ENCODE measurements around the gene ZNF763. TPM values are rescaled to one million over a fixed set of nuclear protein-coding genes. Genes with fewer than 3 reads are reported as not detected.

The ZNF763 gene
- total RNA-seq, 1 donor from 2014 or later: not detected

GRCh38 chr19:11942008-11942842, 22.6 kb upstream of the ZNF763 start:
- no peak for TF ChIP-seq EZH2 (IDR thresholded peaks at IDR 0.05; ENCODE audit: insufficient read depth, low read length)
- no peak for TF ChIP-seq CTCF (IDR thresholded peaks at IDR 0.05; ENCODE audit: insufficient read depth, low read depth, low read length)
- DNase-seq (ENCODE audit: low read depth): no peak
- H4K20me1 ChIP-seq (ENCODE audit: insufficient read depth, low read length): no peaks in the 10 kb centered on the region
- H3K36me3 Mint-ChIP-seq (ENCODE audit: low read depth, unreplicated experiment): no peaks in the 10 kb centered on the region
- H3K4me2 ChIP-seq (ENCODE audit: low read length): no peak overlapping the region
- no peak overlapping the region for H3K4me3 Mint-ChIP-seq (ENCODE audit: unreplicated experiment)
- H3K27me3 ChIP-seq (ENCODE audit: insufficient read depth, low read length): no peaks in the 10 kb centered on the region
- H3K4me1 Mint-ChIP-seq (ENCODE audit: low read depth, unreplicated experiment): no peaks in the 10 kb centered on the region
- H3K4me1 ChIP-seq (ENCODE audit: insufficient read depth, low read length): no peaks in the 10 kb centered on the region
- no peak overlapping the region for H3K9ac ChIP-seq (ENCODE audit: low read length)
- H2AFZ ChIP-seq (ENCODE audit: low read depth, low read length): no peak overlapping the region
- peaks cover 25% of the 10 kb centered on the region for H3K9me3 Mint-ChIP-seq (ENCODE audit: unreplicated experiment)
- H3K27me3 Mint-ChIP-seq (ENCODE audit: low read depth, unreplicated experiment): no peaks in the 10 kb centered on the region
- H3K9me3 ChIP-seq (ENCODE audit: insufficient read depth, low read depth, low read length): peaks cover 40% of the 10 kb centered on the region
- FAIRE-seq: no peak
- H3K27ac ChIP-seq (ENCODE audit: low read depth, low read length): no peak overlapping the region
- H3K4me3 ChIP-seq (ENCODE audit: insufficient read depth, low read depth, low read length): no peak overlapping the region
- no peaks in the 10 kb centered on the region for H3K36me3 ChIP-seq (ENCODE audit: insufficient read depth, low read length)
- no peak overlapping the region for H3K27ac Mint-ChIP-seq (ENCODE audit: unreplicated experiment)
- H3K79me2 ChIP-seq (ENCODE audit: insufficient read depth, low read length): peaks cover 53% of the 10 kb centered on the region

GRCh38 chr19:11942843-11943108, 22.1 kb upstream of the ZNF763 start:
- Histone ChIP-seq H2AFZ (ENCODE audit: low read depth, low read length) (no peak overlapping the region), H3K4me2 (ENCODE audit: low read length) (no peak overlapping the region), H3K9ac (ENCODE audit: low read length) (no peak overlapping the region), H3K27me3 (ENCODE audit: insufficient read depth, low read length) (no peaks in the 10 kb centered on the region), H3K9me3 (ENCODE audit: insufficient read depth, low read depth, low read length) (peaks cover 42% of the 10 kb centered on the region), H3K4me1 (ENCODE audit: insufficient read depth, low read length) (no peaks in the 10 kb centered on the region), H3K27ac (ENCODE audit: low read depth, low read length) (no peak overlapping the region), H4K20me1 (ENCODE audit: insufficient read depth, low read length) (no peaks in the 10 kb centered on the region), H3K36me3 (ENCODE audit: insufficient read depth, low read length) (no peaks in the 10 kb centered on the region), H3K4me3 (ENCODE audit: insufficient read depth, low read depth, low read length) (no peak overlapping the region), H3K79me2 (ENCODE audit: insufficient read depth, low read length) (peaks cover 49% of the 10 kb centered on the region)
- TF ChIP-seq CTCF (IDR thresholded peaks at IDR 0.05; ENCODE audit: insufficient read depth, low read depth, low read length): no peak
- TF ChIP-seq EZH2 (IDR thresholded peaks at IDR 0.05; ENCODE audit: insufficient read depth, low read length): no peak
- FAIRE-seq (no peak), DNase-seq (ENCODE audit: low read depth) (no peak)
- Mint-ChIP-seq H3K4me1 (ENCODE audit: low read depth, unreplicated experiment) (no peaks in the 10 kb centered on the region), H3K27ac (ENCODE audit: unreplicated experiment) (no peak overlapping the region), H3K4me3 (ENCODE audit: unreplicated experiment) (no peak overlapping the region), H3K9me3 (ENCODE audit: unreplicated experiment) (peaks cover 29% of the 10 kb centered on the region), H3K36me3 (ENCODE audit: low read depth, unreplicated experiment) (no peaks in the 10 kb centered on the region), H3K27me3 (ENCODE audit: low read depth, unreplicated experiment) (no peaks in the 10 kb centered on the region)

GRCh38 chr19:11944656-11945055, 20.2 kb upstream of the ZNF763 start:
- H3K9me3 Mint-ChIP-seq (ENCODE audit: unreplicated experiment): peaks cover 42% of the 10 kb centered on the region
- no peaks in the 10 kb centered on the region for H3K36me3 Mint-ChIP-seq (ENCODE audit: low read depth, unreplicated experiment)
- Histone ChIP-seq H3K27me3 (ENCODE audit: insufficient read depth, low read length) (no peaks in the 10 kb centered on the region), H3K4me2 (ENCODE audit: low read length) (no peak overlapping the region), H3K4me3 (ENCODE audit: insufficient read depth, low read depth, low read length) (no peak overlapping the region), H3K36me3 (ENCODE audit: insufficient read depth, low read length) (peaks cover 15% of the 10 kb centered on the region), H3K9ac (ENCODE audit: low read length) (no peak overlapping the region), H3K79me2 (ENCODE audit: insufficient read depth, low read length) (peaks cover 40% of the 10 kb centered on the region), H3K27ac (ENCODE audit: low read depth, low read length) (no peak overlapping the region), H2AFZ (ENCODE audit: low read depth, low read length) (no peak overlapping the region), H3K9me3 (ENCODE audit: insufficient read depth, low read depth, low read length) (peaks cover 57% of the 10 kb centered on the region), H4K20me1 (ENCODE audit: insufficient read depth, low read length) (no peaks in the 10 kb centered on the region), H3K4me1 (ENCODE audit: insufficient read depth, low read length) (no peaks in the 10 kb centered on the region)
- no peaks in the 10 kb centered on the region for H3K4me1 Mint-ChIP-seq (ENCODE audit: low read depth, unreplicated experiment)
- no peak for FAIRE-seq
- H3K4me3 Mint-ChIP-seq (ENCODE audit: unreplicated experiment): no peak overlapping the region
- DNase-seq (ENCODE audit: low read depth): no peak
- H3K27me3 Mint-ChIP-seq (ENCODE audit: low read depth, unreplicated experiment): no peaks in the 10 kb centered on the region
- no peak for TF ChIP-seq EZH2 (IDR thresholded peaks at IDR 0.05; ENCODE audit: insufficient read depth, low read length)
- no peak for TF ChIP-seq CTCF (IDR thresholded peaks at IDR 0.05; ENCODE audit: insufficient read depth, low read depth, low read length)
- no peak overlapping the region for H3K27ac Mint-ChIP-seq (ENCODE audit: unreplicated experiment)
